Measurements from ENCODE around the gene SCAP. TPM values are rescaled to one million over a fixed set of nuclear protein-coding genes. Genes with fewer than 3 reads are reported as not detected.
A peak's percentile ranks its signal among the peaks of the same experiment; 100 is the strongest.

The SCAP gene
- total RNA-seq, 1 donor from 2014 or later, result 84.7 TPM

DNA sequence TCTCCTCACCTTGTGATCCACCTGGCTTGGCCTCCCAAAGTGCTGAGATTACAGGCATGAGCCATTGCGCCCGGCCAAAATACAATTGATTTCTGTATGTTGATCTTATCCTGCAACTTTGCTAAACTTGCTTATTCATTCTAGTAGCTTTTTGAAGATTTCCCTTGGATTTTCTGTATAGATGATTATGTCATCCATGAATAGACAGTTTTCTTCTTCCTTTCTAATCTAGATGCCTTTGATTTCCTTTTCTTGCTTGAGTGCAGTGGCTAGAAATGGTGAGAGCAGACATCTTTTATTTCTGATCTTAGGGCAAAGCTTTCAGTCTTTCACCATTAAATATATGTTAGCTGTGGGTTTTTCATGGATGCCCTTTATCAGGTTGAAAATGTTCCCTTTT lies 42.2 kb upstream of the SCAP start:
- H3K27me3 ChIP-seq, result no peaks in the 10 kb centered on the region
- intact Hi-C loops (cut with DNase I), result no loop called here
- peaks cover 4% of the 10 kb centered on the region for H3K4me1 ChIP-seq
- H3K9me3 ChIP-seq, result no peaks in the 10 kb centered on the region
- H3K36me3 ChIP-seq, result no peaks in the 10 kb centered on the region
- DNase-seq (ENCODE audit: extremely low spot score in 2 of 2), result no peak
- no peak overlapping the region for H3K4me3 ChIP-seq
- TF ChIP-seq POLR2AphosphoS5 (IDR thresholded peaks at IDR 0.05; ENCODE audit: insufficient read depth in 1 of 2, low read depth in 1 of 2), result no peak
- TF ChIP-seq POLR2A (IDR thresholded peaks at IDR 0.05), result no peak
- TF ChIP-seq, protein P1, sequence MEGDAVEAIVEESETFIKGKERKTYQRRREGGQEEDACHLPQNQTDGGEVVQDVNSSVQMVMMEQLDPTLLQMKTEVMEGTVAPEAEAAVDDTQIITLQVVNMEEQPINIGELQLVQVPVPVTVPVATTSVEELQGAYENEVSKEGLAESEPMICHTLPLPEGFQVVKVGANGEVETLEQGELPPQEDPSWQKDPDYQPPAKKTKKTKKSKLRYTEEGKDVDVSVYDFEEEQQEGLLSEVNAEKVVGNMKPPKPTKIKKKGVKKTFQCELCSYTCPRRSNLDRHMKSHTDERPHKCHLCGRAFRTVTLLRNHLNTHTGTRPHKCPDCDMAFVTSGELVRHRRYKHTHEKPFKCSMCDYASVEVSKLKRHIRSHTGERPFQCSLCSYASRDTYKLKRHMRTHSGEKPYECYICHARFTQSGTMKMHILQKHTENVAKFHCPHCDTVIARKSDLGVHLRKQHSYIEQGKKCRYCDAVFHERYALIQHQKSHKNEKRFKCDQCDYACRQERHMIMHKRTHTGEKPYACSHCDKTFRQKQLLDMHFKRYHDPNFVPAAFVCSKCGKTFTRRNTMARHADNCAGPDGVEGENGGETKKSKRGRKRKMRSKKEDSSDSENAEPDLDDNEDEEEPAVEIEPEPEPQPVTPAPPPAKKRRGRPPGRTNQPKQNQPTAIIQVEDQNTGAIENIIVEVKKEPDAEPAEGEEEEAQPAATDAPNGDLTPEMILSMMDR (IDR thresholded peaks at IDR 0.05), result no peak
- H3K27ac ChIP-seq, result no peak overlapping the region

DNA sequence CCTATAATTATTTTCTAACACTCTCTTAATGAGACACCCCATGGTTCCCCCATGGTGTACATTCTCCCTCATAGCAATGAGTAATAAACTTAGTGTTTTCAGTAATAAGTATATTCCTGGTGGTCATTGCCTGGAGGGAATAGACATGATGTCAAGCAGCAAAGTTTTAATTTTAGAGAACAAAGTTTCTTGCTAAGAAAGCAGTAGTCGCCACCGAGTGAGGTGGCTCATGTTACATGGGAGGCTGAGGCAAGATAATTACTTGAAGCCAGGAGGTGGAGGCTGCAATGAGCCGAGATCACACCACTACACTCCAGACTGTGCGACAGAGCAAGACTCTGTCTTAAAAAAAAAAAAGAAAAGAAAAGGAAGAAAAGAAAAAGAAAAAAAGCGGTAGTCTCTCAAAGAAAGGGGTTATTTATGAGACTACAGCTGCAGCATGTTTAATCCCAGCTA lies 40.2 kb upstream of the SCAP start:
- intact Hi-C loops (cut with DNase I), result no loop called here
- peaks cover 9% of the 10 kb centered on the region for H3K4me1 ChIP-seq
- TF ChIP-seq POLR2A (IDR thresholded peaks at IDR 0.05), result no peak
- TF ChIP-seq, protein P1 (IDR thresholded peaks at IDR 0.05), result no peak
- TF ChIP-seq POLR2AphosphoS5 (IDR thresholded peaks at IDR 0.05; ENCODE audit: insufficient read depth in 1 of 2, low read depth in 1 of 2), result no peak
- H3K9me3 ChIP-seq, result no peaks in the 10 kb centered on the region
- H3K27ac ChIP-seq, result no peak overlapping the region
- no peak for DNase-seq (ENCODE audit: extremely low spot score in 2 of 2)
- no peaks in the 10 kb centered on the region for H3K36me3 ChIP-seq
- no peak overlapping the region for H3K4me3 ChIP-seq
- no peaks in the 10 kb centered on the region for H3K27me3 ChIP-seq

DNA sequence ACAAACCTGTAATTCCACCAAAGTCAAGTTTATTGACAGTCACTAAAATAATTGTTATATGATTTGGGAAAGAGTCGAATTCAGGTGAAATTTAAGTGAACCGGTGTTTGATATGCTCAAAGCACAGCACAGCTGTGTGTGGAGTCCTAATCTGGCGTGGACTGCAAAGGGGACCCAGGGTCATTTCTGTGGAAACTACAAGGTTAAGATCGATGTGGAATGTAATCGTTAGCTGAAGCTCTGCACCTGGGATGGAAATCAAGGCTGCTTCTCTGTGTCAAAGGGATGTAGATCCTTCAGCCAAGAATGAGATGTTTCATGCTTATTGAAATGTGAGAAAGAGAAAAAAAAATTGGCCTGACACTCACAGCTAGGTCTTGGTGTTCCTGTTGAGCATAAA lies 39.4 kb upstream of the SCAP start:
- Histone ChIP-seq H3K27ac (no peak overlapping the region), H3K4me3 (no peak overlapping the region), H3K9me3 (no peaks in the 10 kb centered on the region), H3K27me3 (no peaks in the 10 kb centered on the region), H3K4me1 (peaks cover 9% of the 10 kb centered on the region), H3K36me3 (no peaks in the 10 kb centered on the region)
- TF ChIP-seq, protein P1 (IDR thresholded peaks at IDR 0.05), result no peak
- no peak for TF ChIP-seq POLR2AphosphoS5 (IDR thresholded peaks at IDR 0.05; ENCODE audit: insufficient read depth in 1 of 2, low read depth in 1 of 2)
- TF ChIP-seq POLR2A (IDR thresholded peaks at IDR 0.05), result no peak
- no peak for DNase-seq (ENCODE audit: extremely low spot score in 2 of 2)
- intact Hi-C loops (cut with DNase I), result no loop called here

DNA sequence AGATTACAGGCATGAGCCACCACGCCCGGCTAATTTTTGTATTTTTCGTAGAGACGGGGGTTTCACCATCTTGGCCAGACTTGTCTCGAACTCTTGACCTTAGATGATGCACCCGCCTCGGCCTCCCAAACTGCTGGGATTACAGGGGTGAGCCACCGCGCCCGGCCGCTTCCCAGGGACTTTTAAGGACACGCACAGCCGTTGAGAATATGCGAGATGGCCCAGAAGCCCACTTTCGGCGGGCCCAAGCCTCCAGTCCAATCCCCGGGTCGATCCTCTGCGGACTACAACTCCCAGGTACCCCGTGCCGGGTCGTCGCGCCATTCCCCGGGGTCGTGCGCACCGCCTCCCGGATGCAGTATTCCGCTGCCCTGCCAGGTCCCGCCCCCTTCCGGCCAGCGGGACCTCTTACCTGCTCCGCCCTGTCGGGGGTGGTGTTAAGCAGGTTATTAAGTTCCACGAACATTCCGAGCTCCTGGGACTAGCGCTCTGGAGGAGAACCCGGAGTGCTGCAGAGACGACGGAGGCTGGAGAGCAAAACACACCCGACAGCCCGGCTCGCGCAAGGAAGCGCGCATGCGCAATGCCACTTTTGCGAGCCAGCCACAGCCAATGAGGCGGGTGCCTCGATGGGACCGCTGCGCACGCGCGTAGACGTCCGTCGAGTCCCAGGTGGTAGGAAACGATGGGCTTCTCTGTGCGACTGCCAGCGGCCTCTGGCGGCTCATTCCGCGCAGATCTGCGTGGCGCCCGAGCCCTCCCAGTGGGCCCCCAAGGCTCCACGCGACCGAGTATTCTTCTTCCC lies 37.6 kb upstream of the SCAP start, which contains the start of gene ELP6:
Gene ELP6, minus strand, starts transcription at position 588 of the 805 bp plus-strand sequence. Its CDS starts 122 bp downstream, at position 466.
- intact Hi-C loops (cut with DNase I), result no loop called here
- peak within 1 kb of the TSS; percentile 77 to 80 for H3K4me3 ChIP-seq
- TF ChIP-seq POLR2A (IDR thresholded peaks at IDR 0.05) (no peak), POLR2AphosphoS5 (IDR thresholded peaks at IDR 0.05; ENCODE audit: insufficient read depth in 1 of 2, low read depth in 1 of 2) (peak; percentile 90 to 95)
- TF ChIP-seq, protein P1 (IDR thresholded peaks at IDR 0.05), result peak in 2 of 3 experiments; percentile 23 to 25

More for the DNA sequence above, 37.6 kb upstream of the SCAP start, which contains the start of gene ELP6:
- peak within 1 kb of the TSS; percentile 98 for H3K27ac ChIP-seq
- H3K36me3 ChIP-seq, result no peaks in the 10 kb centered on the region
- H3K9me3 ChIP-seq, result no peaks in the 10 kb centered on the region
- peaks cover 9% of the 10 kb centered on the region for H3K4me1 ChIP-seq
- peak in 1 of 2 donors; percentile 95 for DNase-seq (ENCODE audit: extremely low spot score in 2 of 2)
- no peaks in the 10 kb centered on the region for H3K27me3 ChIP-seq

Data from vagina (tissue), 2 donors.